Activated CD8-positive, alpha-beta memory T cell treated with anti-CD3 and anti-CD28 coated beads for 36 hours (primary cell): ENCODE results near the gene OR8B4. TPM values are rescaled to one million over a fixed set of nuclear protein-coding genes. Genes with fewer than 3 reads are reported as not detected.
"Not testable (repeated sequence)": the region's sequence is repeated elsewhere in the genome, so short reads cannot be mapped to it uniquely, and the experiment has no call there.

Experiments
- CTCF ChIA-PET: fragments of 350-600 bp; sonication (Branson Sonifier 250); formaldehyde crosslinking; loops from one replicate; lab custom pipeline; 2021; ENCODE audit warnings: antibody characterized with exemption; lab: Charles Lee
- POLR2A ChIA-PET: fragments of 350-600 bp; sonication (Branson Sonifier 250); formaldehyde crosslinking; loops from one replicate; lab custom pipeline; 2021; ENCODE audit warnings: antibody characterized with exemption; lab: Charles Lee
- total RNA-seq, 2 experiments: library from RNA; stranded (reverse); gene quantifications; one replicate each; pipeline ENCODE4 v1.2.3, GENCODE V29; 2021

OR8B4 gene, protein sequence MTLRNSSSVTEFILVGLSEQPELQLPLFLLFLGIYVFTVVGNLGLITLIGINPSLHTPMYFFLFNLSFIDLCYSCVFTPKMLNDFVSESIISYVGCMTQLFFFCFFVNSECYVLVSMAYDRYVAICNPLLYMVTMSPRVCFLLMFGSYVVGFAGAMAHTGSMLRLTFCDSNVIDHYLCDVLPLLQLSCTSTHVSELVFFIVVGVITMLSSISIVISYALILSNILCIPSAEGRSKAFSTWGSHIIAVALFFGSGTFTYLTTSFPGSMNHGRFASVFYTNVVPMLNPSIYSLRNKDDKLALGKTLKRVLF
- total RNA-seq = not detected

DNA sequence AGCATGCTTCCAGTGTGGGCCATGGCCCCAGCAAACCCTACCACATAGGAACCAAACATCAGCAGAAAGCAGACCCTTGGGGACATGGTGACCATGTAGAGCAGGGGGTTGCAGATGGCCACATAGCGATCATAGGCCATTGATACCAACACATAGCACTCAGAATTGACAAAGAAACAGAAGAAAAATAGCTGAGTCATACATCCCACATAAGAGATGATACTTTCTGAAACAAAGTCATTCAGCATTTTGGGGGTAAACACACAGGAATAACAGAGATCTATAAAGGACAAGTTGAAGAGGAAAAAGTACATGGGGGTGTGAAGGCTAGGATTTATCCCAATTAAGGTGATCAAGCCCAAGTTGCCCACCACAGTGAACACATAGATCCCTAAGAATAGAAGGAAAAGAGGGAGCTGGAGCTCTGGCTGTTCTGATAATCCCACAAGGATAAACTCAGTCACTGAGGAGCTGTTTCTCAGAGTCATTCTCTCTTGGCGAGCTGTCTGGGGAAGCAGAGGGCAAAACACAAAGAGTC lies at the start of gene OR8B4:
Gene OR8B4 (minus strand): TSS at position 488 of the 538 bp plus-strand sequence. CDS start 0 bp downstream, at position 488.
- ChIA-PET POLR2A (no interaction called here), CTCF (no interaction called here)

DNA sequence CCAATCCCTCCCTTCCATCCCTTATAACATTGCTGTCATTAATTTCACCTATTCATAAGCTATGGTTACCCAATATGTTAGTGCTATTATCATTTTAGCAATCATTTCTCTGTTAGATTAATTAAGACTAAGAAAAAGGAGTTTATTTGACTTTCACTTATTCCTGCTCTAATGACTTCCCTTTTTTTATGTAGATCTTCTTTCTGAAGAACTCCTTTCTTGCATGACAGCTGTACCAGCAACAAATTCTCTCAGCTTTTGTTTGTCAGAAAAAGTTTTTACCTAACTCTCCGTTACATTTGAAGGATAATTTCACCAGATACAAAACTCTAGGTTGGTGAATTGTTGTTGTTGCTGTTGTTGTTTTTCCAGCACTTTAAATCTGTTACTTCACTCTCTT lies 49.4 kb upstream of the OR8B4 start:
- CTCF ChIA-PET = no interaction called here
- POLR2A ChIA-PET = no interaction called here

DNA sequence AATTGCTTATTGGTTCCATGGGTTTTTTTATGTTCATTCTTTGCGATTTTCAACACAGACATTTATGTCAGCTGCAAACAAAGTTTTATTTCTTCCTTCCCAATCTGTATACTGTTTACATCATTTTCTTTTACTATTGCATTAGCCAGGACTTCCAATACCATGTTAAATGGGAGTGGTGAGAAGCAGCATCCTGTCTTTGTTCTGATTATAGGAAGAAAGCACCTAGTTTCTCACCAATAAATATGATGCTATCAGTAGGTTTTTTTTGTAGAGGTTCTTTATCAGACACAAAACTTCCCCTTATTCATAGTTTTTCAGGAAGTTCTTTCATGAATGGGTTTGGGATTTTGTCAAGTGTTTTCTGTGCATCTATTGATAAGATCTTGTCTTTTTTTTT lies 48.8 kb upstream of the OR8B4 start:
- CTCF ChIA-PET = no interaction called here

DNA sequence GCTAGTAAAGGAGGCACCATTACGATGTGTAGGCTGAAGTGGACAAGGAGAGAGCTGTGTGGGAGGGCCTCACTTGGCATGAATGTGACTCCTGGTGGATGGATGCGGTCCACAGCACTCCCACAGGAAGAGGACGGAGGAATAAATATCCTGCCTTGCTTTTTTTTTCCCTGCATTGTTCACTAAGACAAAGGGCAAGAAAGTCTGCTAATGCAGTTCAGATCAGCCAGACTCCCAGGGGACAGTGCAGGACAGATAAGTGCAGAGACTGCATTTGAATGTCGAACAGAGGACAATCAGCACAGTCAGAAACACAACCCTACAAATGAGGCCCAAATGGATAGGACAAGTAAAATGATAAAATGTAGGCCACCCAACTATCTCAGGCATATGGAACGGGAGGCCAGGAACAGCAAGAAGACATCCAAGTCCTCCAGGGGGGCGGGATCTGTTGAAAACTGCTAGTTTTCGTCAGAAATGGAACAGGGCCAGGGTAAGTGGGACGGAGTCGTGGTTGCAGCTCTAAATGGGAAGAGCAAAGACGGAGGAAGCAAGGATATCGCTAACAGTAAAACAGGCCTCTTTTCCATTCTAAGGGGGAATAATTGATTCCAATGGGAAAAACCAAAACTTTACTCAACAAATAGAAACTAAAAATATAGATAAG lies 46.0 kb upstream of the OR8B4 start:
- POLR2A ChIA-PET = no interaction called here
- CTCF ChIA-PET = no interaction called here

More for the DNA sequence above, 48.8 kb upstream of the OR8B4 start:
- POLR2A ChIA-PET = no interaction called here

DNA sequence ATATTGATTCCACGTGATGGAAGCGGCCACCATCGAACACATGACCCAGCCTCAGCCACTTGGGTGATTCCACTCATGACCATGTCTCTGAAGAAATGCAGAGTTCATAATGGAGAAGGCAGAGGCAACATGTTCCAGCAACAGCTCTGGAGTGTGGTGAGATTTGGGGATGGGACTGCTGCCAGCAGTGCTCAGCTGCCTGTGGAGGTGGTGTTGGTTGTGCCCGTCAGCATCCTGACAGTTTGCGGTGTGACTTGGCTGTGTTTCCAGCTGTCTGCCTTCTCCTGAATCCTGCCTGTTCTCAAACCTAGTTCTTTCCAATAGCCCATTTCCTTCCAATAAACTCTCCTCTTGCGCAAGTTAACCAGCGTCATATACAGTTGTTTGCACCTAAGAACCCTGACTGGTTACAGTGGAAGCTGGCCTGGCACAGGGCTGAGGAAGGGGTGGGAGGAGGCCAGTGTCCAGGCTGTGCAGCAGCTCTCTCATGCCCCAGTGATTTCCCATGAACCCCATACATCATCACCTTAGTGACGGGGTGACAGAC lies 42.8 kb upstream of the OR8B4 start:
- CTCF ChIA-PET = no interaction called here
- POLR2A ChIA-PET = no interaction called here

DNA sequence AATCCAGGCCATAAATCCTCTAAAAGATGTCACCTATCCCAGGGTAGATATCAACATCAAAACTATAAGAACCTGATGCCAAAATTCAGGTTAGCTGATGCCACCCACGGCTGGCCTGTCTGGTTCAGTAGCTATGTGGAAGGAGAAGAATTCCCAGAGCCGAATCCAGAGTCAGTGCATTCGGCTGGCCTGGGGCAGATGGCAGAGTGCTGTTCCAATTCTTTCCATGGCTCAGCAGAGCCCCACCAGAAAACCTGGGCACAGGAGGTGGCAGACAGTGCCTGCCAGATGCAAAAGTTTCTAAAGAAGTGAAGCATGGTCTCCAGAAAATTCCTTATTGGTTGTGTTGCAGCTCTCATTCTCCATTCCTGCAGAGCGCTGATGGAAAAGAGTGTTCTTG lies 40.7 kb upstream of the OR8B4 start:
- ChIA-PET CTCF (no interaction called here), POLR2A (no interaction called here)

DNA sequence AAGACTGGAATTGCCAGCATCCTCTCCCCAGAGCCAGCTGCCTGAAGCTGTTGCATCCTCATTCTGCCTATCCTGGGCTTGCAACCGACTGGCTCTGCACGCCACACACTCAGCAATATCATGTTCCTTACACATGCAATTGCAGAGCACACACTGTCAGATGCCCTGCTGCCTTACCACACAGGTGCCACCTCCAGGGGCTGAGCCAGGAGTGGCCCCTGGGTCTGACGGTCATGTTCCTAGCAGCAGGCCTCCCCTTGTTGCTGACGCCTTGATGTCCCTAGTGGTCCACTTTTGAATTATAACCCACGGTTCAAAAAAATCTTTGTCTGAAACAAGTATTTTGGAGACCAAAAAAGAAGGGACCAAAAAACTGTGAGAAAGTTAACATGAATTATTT lies 39.3 kb upstream of the OR8B4 start:
- ChIA-PET POLR2A (no interaction called here), CTCF (no interaction called here)

DNA sequence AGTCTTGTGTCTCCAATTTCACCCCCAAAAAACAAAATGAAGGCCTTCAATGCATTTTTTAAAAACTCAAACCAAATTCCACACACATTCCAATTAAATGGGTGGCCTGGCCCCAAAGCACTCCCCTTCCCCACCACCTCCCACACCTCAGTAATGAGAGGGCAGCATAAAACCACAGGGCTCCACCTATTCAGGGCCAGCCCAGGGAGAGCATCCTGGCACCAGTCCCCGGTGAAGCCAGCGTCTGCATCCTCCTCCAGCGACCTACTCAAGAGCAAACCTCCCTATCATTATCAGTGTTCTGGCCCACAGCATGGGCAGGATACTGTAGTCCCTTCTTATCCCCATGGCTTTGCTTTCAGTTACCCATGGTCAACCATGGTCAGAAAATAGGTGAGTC lies 38.7 kb upstream of the OR8B4 start:
- CTCF ChIA-PET = no interaction called here
- POLR2A ChIA-PET = no interaction called here

DNA sequence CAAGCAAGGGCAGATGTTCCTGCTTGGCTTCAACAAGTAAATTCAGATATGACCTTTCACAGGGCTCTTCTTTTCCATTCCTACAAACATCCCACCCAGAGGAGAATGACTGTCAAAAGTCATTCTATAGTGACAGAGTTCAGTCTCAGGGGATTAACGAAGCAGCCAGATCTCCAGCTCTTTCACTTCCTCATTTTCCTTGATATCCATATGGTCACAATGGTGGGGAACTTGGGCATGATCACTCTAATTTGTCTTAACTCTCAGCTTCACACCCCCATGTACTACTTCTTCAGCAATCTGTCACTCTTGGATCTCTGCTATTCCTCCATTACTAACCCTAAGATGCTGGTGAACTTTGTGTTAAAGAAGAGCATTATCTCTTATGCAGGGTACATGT lies 35.8 kb upstream of the OR8B4 start:
- CTCF ChIA-PET = no interaction called here

DNA sequence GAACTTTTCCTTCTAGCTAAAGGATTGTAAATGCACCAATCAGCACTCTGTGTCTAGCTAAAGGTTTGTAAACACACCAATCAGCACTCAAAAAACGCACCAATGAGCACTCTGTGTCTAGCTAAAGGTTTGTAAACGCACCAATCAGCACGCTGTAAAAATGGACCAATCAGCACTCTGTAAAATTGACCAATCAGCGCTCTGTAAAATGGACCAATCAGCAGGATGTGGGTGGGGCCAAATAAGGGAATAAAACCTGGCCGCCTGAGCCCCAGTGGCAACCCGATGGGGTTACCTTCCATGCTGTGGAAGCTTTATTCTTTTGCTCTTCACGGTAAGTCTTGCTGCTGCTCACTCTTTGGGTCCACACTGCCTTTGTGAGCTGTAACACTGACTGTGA lies 34.7 kb upstream of the OR8B4 start:
- CTCF ChIA-PET, POLR2A ChIA-PET: not testable (repeated sequence)

More for the DNA sequence above, 35.8 kb upstream of the OR8B4 start:
- POLR2A ChIA-PET = no interaction called here

DNA sequence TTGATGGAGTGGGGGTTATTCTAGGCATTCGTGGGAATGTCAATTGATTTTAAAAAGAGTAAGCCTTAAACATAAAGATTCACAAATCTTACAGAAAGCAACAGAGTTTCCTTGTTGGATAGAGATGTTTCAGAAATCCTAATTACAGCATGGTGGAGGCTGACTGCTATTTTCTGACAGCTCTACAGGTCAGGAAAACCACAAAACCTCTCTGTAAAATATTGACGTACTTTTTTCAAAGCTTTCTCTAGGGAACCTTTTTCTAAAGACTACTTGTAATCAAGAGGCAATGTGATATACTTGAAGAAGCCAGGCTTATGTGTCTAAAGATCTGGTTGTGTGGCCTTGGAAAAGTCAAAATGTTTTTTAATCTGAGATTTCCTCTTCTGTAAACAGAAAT lies 29.9 kb upstream of the OR8B4 start:
- CTCF ChIA-PET = no interaction called here
- POLR2A ChIA-PET = no interaction called here

DNA sequence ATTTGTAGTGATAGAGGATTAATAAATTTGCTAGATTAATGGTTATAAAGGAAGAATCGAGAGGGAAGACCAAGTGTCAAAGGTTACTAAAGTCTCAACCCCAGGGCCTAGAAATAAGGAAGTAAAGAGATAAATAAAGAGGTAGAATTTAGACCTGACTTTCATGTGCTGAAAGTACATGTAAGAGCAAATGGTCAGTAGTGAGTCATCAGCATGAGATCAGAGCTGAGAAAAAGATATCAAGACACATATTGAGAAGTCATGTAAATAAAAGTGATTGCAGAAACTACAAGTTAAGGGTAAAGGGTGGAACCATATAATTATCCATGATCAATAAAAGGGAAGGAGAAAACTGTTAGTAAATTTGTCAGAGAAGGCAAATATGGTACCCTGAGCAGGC lies 22.2 kb upstream of the OR8B4 start:
- CTCF ChIA-PET = no interaction called here
- POLR2A ChIA-PET = no interaction called here

DNA sequence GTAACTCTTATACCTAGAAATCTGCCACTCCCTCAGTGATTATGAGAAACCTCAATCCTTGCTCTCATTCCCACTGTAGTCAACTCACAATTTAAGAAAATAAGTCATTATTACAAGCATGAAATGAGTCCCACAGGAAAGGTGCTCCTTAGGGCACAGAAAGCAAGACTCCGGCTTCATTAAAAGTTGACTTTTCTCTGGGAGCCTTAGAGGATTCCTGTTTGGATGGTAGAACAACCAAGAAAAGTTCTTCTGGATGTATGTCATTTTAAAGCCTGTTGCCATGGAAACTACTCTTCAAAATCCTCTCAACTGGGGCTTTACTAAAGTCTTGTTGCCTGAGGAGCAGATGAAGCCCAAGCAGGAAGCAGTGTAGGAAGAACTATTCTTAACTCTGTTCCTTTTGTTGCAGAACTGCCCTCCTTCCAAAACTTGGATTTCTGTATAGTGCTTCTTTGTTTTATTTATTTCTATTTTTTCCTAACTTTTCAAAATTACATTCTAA lies 21.0 kb upstream of the OR8B4 start, which contains the start of gene OR8B8:
Gene OR8B8 (minus strand): TSS at position 51 of the 505 bp plus-strand sequence. CDS start 4,611 bp downstream, outside the sequence.
- CTCF ChIA-PET = no interaction called here
- POLR2A ChIA-PET = no interaction called here

DNA sequence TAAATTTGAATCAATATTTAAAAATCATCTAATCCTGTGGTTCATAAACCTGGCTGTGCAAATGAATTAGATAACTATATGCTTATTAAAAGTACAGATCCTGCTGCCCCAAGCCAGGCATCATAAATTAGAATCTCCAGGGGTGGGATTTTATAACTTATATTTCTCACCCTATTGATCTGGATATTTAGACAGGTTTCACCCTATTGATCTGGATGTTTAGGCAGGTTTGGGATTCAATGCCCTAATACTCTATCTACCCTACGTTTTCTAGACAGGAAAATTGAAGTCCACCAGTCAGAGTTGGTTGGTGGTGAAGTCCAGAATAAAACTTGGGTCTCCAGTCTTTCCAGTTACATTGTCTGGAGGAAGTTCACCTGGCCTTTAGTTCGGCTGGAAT lies 18.2 kb upstream of the OR8B4 start:
- ChIA-PET POLR2A (no interaction called here), CTCF (no interaction called here)

DNA sequence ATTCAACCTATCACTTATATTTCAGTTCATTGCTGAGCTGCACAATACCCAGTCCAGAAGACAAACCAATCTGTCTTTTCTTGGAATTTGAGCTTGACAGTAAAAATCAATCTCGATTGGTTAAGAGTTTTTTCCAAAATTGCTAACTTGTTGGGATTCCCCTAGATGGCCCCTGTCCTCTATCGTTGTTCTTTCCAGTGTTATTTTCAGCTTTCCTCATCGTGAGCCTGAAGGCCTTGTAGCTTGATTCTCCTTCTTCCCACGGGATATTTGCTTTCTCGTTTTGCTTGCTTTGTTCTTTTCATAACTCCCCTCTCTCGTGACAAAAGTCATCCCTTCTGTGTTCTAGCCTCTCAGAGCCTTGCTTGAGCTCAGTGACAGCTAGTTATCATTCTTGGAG lies 17.8 kb upstream of the OR8B4 start:
- POLR2A ChIA-PET = no interaction called here
- CTCF ChIA-PET = no interaction called here

DNA sequence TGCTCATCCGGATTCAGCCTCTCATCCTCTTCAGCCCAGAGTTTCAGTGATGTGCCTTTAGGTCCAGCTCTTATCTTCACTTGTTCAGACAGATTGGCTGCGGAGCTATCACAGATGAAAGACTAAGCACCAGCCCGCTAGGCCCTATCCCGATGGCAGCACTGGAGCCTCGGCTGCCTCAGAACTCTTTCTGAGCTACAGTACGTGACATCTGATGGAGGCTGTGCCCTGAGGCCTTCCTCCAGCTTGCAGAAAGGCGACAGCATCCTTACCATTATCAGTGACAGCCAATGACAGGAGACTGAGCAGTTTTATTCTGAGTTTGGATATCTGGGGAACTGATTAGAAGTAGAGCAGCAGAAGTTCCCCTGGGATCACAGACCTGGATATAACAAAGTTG lies 16.8 kb upstream of the OR8B4 start:
- POLR2A ChIA-PET = no interaction called here
- CTCF ChIA-PET = no interaction called here

DNA sequence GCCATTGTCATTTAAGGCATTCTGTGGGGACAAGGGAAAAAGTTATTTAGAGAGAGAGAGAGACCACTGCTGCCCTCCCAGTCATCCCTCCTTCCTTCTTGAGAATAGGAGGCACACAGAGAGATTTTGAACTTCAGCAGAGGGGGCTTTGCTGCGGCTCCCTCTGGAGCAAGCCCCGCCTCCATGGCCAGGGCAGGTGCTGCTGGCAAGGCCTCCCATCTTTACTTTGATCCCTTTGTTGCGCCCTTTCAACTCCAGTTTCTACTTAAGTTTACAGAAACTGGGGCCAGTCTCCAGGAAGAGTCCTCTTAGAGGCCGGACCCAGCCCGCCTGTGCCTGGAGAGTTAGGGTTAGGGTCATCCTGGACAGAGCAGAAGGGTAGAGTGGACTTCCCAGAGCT lies 16.4 kb upstream of the OR8B4 start:
- CTCF ChIA-PET = no interaction called here
- POLR2A ChIA-PET = no interaction called here

DNA sequence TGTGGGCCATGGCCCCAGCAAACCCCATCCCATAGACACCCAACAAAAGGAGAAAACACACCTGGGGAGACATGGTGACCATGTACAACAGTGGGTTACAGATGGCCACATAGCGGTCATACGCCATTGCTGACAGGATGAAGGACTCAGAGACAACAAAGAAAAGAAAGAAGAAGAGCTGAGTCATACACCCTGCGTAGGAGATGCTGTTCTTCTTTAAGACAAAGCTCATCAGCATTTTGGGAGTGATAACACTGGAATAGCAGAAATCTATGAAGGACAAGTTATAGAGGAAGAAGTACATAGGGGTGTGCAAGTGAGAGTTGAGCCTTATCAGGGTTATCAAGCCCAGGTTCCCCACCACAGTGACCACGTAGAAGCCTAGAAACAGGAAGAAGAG lies 15.9 kb upstream of the OR8B4 start:
- ChIA-PET CTCF (no interaction called here), POLR2A (no interaction called here)

DNA sequence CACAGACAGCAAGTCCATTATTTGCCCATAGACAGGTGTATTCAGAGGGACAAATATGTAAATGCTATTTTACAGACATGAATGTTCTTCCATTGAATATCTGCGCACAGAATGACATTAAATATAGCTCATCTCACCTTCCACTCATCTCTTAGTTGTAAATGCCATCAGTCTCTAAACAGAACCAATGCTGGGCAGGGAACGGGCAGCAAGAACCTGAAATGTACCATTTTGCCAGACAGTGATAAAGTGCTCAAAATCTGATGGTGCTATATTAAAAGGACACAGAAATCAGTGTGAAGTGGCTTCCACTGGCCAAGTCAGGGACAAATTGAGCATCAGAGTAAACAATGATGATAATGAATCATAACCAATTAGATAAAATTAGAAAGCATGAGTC lies 10.0 kb upstream of the OR8B4 start:
- POLR2A ChIA-PET = no interaction called here

DNA sequence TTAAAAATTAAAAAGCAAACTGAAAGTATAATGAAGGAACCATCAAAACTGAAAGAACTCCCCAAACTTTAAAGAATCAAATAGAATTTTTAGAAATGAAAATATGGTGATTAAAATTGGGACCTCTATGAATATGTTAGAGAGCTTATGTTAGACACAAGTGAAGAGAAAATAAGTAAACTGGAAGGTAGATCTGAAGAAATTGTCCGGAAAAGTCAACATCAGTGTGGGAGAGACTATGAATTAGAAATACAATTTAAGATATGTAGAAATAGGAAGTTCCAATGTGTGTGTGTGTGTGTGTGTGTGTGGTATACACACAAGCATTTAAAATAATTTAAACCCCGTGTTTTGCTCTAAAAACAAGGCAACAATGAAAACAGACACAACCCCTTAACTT lies 4.9 kb upstream of the OR8B4 start:
- CTCF ChIA-PET = no interaction called here
- POLR2A ChIA-PET = no interaction called here

More for the DNA sequence above, 10.0 kb upstream of the OR8B4 start:
- CTCF ChIA-PET = no interaction called here

DNA sequence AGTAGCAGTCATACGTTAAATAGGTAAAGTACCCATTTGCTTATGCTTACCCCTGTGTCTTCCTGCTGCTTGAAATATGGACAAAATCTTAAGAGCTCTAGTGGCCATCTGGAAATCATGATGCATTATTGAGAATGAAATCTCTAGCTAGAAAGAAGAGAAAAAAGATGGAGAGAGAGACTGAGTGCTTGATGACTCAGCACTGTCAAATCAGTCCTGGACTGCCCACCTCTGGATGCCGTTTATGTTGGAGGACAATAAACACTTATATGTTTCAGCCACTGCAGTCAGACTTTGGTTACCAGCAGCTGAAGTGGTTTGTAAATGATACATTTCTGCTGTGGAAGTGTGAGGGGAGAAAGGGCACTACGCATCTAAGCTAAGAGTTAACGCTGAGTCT lies 3.6 kb downstream of the OR8B4 start:
- CTCF ChIA-PET = no interaction called here

More for the DNA sequence above, 3.6 kb downstream of the OR8B4 start:
- POLR2A ChIA-PET = no interaction called here
